ENCODE measurements around the gene KRTAP5-6.

Gene KRTAP5-6

DNA sequence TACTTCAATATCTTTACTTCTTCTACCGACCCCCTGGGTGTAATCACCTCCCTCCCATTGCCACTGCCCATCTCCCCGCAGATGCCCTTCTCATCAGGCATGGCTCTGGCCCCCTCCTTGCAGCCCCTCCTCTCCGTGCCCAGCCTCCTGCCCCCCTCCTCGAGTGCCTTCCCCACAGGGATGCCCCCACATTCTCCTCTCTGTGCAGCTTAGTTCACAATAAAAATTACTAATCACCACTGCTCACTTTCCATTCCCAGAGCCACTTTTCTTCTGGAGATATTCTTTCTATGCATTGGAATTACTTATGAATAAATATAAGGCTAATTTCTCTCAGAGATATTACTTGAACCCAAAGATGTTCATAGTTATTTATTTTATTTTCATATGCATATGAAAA, 31.3 kb downstream of the KRTAP5-6 start:
- Mint-ChIP-seq H3K4me3 (no peak overlapping the region), H3K27ac (no peak overlapping the region)

DNA sequence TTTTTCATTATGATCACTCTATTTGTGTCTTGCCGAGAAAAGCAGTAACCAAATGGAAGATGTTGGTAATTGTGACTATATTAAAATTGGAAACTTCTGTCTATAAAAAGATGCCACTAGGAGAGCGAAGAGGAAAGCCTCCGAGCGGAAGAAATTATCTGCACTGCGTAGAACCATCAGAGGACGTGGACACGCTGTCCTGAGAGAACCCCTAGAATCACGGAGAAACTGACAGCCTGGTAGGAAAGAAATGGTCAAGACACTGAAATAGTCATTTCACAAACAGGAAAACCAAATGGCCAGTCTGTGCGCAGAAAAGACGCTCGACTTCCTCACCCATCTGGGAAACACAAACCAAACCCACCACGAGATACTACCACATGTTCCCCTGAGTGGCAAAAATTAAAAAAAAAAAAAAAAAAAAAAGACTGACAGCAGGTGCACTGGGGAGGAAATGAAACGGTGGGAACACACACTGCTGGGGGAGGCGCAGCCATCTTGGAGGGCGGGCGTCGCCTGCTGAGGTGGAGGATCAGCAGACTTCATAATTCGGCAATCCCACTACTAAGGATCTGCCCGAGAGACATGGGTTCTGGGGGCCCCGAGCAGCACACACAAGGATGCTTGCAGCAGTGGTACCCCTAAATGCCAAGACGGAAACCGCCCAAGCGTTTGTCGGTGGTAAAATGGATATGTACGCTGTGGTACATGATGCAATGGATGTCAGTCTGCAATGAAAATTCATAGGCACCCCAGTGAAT, 32.1 kb downstream of the KRTAP5-6 start:
- peak overlapping the region; percentile 77 for H3K4me3 Mint-ChIP-seq
- H3K36me3 Mint-ChIP-seq, result no peaks in the 10 kb centered on the region
- H3K27ac Mint-ChIP-seq, result peak overlapping the region; percentile 41
- H3K27me3 Mint-ChIP-seq, result no peaks in the 10 kb centered on the region
- peaks cover 48% of the 10 kb centered on the region for H3K4me1 Mint-ChIP-seq (ENCODE audit: low read depth)
- H3K9me3 Mint-ChIP-seq (ENCODE audit: low read depth), result no peaks in the 10 kb centered on the region

More for the DNA sequence above, 31.3 kb downstream of the KRTAP5-6 start:
- no peaks in the 10 kb centered on the region for H3K9me3 Mint-ChIP-seq (ENCODE audit: low read depth)
- no peaks in the 10 kb centered on the region for H3K36me3 Mint-ChIP-seq
- peaks cover 40% of the 10 kb centered on the region for H3K4me1 Mint-ChIP-seq (ENCODE audit: low read depth)
- H3K27me3 Mint-ChIP-seq, result no peaks in the 10 kb centered on the region

DNA sequence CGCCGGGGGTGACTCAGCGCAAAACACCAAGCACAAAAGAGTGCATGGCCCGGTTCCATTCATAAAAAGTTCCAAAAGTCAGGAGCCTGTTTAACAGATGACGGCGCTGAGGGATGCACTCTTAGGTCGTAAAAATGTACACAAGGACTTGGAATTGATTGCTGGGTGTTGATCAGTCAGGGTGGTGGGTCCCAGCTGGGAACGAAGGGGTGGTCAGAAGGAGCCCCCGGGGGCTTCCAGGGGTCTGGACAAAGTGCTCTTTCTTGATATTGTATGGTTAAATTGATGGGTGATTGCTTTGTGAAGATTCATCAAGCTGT, 32.7 kb downstream of the KRTAP5-6 start:
- Mint-ChIP-seq H3K36me3 (no peaks in the 10 kb centered on the region), H3K27ac (no peak overlapping the region), H3K9me3 (ENCODE audit: low read depth) (no peaks in the 10 kb centered on the region), H3K4me3 (peak overlapping the region; percentile 27), H3K27me3 (no peaks in the 10 kb centered on the region), H3K4me1 (ENCODE audit: low read depth) (peaks cover 53% of the 10 kb centered on the region)

DNA sequence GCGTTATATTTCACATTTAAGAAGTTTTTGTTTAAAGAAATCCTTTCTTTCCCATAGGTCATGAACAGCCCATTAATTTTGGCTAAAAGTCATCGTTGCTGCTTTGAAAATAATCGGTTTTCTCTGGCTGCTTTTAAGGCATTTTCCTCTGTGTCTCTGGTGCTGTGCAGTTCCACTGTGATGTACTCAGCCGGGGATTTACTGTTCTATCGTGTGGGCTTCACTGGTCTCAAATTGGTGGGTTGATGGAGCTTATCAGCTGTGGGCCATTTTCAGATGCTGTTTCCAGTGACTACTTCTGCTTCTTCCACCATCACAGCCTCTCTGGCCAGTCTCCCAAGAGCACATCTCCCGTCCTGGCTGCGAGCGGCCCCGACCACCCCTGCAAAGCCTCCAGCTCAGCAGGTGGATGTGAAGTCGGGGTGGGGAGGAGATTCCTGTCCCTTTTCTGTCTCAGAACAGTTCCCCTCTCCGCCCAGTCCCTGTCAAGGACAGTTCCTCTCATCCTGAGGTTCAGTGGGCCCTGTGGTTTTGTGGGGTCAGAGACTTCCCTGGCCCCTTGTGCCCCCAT, 33.1 kb downstream of the KRTAP5-6 start:
- Mint-ChIP-seq H3K4me1 (ENCODE audit: low read depth) (peaks cover 53% of the 10 kb centered on the region), H3K27me3 (no peaks in the 10 kb centered on the region), H3K36me3 (no peaks in the 10 kb centered on the region), H3K27ac (no peak overlapping the region), H3K9me3 (ENCODE audit: low read depth) (no peaks in the 10 kb centered on the region), H3K4me3 (peak overlapping the region; percentile 13)

DNA sequence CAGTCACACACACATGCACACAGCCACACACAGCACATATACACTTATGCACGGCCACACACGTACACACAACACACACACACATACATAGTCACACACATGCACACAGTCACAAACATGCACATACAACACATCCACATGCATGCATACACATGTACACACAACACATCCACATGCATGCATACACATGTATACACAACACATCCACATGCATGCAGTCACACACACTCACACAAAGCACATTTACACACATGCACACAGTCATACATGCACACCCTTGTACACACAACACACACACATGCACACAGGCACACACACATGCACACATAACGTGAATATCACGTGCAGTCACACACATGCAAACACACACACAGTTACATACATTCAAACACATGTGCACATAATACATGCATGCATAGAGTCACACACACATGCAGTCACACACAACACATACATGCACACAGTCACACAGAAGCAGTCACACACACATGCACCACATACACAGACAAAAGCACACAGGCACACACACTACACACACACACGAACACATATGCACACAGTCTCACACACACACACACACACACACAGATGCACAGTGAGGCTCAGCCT, 34.6 kb downstream of the KRTAP5-6 start:
- peaks cover 3% of the 10 kb centered on the region for H3K36me3 Mint-ChIP-seq
- H3K9me3 Mint-ChIP-seq (ENCODE audit: low read depth), result peaks cover 9% of the 10 kb centered on the region
- H3K27ac Mint-ChIP-seq, result no peak overlapping the region
- no peak overlapping the region for H3K4me3 Mint-ChIP-seq
- peaks cover 53% of the 10 kb centered on the region for H3K4me1 Mint-ChIP-seq (ENCODE audit: low read depth)
- no peaks in the 10 kb centered on the region for H3K27me3 Mint-ChIP-seq

DNA sequence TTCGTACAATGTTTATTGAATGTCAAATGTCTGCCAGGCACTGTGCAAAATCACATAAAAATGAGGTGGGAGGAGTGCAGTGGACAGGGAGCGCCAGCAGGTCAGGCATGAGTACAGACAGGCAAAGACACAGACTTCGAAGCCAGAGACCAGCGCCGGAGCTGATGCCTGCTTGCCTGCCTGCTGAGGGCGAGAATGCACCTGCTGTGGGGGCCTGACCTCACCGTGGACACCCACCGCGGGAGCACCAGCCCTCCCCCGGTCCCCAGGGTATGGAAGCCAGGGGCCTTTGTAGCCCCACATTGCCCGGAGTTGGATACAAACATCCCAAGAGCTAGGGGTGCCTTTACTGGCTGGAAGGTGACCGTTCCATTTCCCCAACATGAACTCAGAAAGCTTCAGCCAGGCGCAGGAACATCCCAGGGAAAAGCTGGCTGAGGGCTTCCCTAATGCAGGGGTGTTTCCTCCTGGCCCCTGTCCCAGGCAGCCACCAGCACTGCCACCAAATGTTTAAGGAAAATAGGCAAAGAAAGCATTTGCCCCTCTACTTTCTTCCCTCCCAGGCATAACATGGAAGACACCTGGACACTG, 35.5 kb downstream of the KRTAP5-6 start:
- Mint-ChIP-seq H3K9me3 (ENCODE audit: low read depth) (peaks cover 13% of the 10 kb centered on the region), H3K4me3 (no peak overlapping the region), H3K36me3 (peaks cover 3% of the 10 kb centered on the region), H3K27ac (no peak overlapping the region), H3K27me3 (peaks cover 1% of the 10 kb centered on the region), H3K4me1 (ENCODE audit: low read depth) (peaks cover 48% of the 10 kb centered on the region)

DNA sequence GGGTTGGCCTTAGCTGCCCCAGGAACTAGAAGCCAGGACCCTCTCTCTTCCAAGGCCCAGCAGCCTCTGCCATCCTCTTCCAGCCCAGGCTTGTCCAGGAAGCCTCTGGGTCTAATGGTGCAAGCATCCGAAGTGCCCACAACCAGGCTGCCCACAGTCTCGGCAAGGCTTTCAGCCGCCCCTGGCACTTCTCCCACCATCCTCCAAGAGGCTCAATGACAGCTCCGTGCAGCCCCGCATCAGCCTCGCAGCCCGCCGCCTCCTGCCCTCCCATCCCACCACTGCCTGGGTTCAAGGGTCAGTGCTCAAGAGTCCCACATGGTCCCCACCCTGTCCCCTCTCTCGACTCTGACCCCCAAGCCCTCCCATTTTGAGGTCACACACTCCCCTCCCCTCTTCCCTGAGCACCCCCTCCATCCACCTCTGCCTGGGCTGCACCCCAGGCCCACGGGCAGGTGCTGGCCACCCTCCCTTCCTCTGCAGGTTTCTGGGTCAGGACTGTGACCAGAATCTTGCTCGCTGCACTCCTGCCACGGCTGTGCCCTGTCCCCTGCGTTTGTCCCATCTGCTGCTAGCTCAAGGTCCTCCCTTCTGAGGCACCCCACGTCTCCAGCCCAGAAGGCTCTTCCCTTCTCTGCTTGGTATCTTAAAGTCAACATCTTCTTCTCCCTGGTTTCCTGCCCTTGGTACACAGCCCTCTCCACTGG, 36.2 kb downstream of the KRTAP5-6 start:
- Mint-ChIP-seq H3K4me3 (no peak overlapping the region), H3K27ac (no peak overlapping the region), H3K9me3 (ENCODE audit: low read depth) (peaks cover 13% of the 10 kb centered on the region), H3K27me3 (peaks cover 1% of the 10 kb centered on the region), H3K36me3 (peaks cover 3% of the 10 kb centered on the region), H3K4me1 (ENCODE audit: low read depth) (peaks cover 44% of the 10 kb centered on the region)

DNA sequence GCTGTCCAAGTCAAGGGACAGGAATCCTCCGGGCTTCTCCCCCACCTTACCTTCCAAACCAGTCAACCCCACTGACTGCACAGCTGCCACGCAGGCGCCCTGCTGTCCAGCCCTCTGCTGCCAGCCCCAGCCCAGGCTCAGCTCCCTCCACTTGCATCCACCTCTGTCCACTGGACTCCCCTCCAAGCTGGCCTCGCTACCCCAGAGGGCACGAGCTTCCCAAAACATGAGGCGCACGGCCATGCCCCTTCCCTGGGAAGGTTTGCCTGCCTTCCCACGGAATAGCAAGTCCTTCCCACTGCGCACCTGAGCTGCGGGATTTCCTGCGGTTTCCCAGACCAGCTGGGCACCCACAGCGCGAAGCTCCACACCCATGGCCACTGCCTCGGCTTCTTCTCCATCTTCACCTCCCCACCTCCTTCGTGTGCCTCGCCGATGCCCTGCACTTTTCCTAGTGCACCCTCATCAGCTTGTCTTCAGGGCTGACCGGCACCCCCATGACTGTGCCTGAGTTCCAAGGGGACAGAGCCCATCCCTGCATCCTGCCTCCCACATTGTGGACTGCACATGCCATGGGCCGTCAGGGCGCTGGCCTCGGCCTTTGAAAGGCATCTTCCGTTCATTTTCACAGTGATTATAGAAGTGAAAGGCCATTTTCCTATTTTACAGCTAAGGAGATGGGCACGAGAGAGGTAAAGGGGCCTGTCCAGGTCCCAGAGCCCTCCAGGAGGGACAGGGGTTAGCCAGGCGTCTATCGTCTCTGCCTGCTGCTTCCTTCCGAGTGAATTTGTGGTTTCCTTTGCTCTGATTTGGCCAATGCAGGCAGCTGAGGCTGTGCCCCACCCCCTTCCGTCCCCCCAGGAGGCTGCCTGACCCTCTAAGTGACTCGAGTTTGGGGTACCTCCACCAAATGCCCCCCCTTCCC, 37.0 kb downstream of the KRTAP5-6 start:
- Mint-ChIP-seq H3K4me3 (peak overlapping the region; percentile 28), H3K4me1 (ENCODE audit: low read depth) (peaks cover 35% of the 10 kb centered on the region), H3K27me3 (peaks cover 1% of the 10 kb centered on the region), H3K27ac (peak overlapping the region; percentile 65), H3K36me3 (peaks cover 3% of the 10 kb centered on the region), H3K9me3 (ENCODE audit: low read depth) (peaks cover 13% of the 10 kb centered on the region)

DNA sequence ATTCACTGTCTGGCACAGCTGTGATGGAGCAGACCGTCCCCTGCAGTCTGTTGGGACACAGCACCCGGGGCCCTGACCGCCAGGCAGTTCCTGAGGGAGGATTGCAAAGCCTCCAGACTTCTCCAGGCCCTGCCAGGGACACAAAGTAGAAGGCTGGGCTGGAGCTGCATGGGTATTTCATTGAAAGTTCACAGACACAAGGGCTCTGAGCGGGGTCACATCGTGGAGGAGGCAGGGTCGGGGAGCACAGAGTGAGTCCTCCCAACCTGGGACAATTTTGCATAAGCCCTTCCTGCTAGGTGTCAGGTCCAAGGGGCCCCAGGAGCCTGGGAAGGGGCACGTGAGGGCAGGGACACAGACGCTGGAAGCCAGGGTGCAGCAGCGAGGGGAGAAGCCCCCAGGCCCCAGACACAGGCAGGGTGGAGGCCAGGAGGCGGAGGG, 37.7 kb downstream of the KRTAP5-6 start:
- H3K36me3 Mint-ChIP-seq, result peaks cover 3% of the 10 kb centered on the region
- H3K4me3 Mint-ChIP-seq, result no peak overlapping the region
- peaks cover 29% of the 10 kb centered on the region for H3K4me1 Mint-ChIP-seq (ENCODE audit: low read depth)
- peaks cover 13% of the 10 kb centered on the region for H3K9me3 Mint-ChIP-seq (ENCODE audit: low read depth)
- H3K27me3 Mint-ChIP-seq, result peaks cover 1% of the 10 kb centered on the region
- no peak overlapping the region for H3K27ac Mint-ChIP-seq

DNA sequence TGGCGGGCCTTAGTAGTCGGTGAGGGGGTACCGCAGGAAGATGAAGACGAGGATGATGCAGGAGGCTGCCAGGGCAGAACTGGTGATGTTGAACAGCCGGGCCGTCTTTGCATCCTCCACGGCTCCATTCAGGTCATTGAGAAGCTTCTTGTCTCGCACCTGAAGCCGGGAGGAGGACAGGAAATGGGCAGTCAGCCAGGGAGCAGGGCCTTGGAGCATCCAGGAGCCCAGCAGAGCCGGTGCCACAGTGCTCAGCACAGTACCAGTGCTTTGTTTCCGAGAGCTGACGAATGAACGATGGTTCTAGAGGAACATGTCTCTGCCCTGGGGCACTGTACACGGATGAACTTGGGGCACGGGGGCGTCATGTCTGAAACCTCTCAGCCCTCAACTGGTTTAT, 38.3 kb downstream of the KRTAP5-6 start:
- Mint-ChIP-seq H3K27me3 (peaks cover 1% of the 10 kb centered on the region), H3K27ac (no peak overlapping the region), H3K9me3 (ENCODE audit: low read depth) (peaks cover 13% of the 10 kb centered on the region), H3K36me3 (peaks cover 3% of the 10 kb centered on the region), H3K4me1 (ENCODE audit: low read depth) (peaks cover 23% of the 10 kb centered on the region), H3K4me3 (no peak overlapping the region)

DNA sequence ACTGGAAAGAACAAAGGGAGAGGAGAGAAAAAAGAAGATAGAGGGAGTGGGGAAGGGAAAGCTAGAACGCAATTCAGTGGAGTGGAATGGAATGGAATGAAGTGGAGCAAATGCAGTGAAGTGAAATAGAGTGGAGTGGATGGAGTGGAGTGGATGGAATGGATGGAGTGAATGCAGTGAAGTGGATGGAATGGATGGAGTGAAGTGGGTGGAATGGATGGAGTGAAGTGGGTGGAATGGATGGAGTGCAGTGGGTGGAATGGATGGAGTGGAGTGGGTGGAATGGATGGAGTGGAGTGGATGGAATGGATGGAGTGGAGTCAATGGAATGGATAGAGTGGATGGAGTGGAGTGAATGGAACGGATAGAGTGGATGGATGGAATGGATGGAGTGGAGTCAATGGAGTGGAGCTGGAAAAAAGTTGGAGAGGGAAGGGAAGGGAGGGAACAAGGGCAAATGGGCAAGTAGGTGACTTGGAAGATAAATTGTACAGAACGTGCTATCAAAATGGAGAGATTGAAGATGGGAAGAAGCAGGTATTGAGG, 39.5 kb downstream of the KRTAP5-6 start:
- H3K36me3 Mint-ChIP-seq, result peaks cover 3% of the 10 kb centered on the region
- H3K27ac Mint-ChIP-seq, result no peak overlapping the region
- H3K9me3 Mint-ChIP-seq (ENCODE audit: low read depth), result peaks cover 13% of the 10 kb centered on the region
- peaks cover 22% of the 10 kb centered on the region for H3K4me1 Mint-ChIP-seq (ENCODE audit: low read depth)
- H3K4me3 Mint-ChIP-seq, result no peak overlapping the region
- H3K27me3 Mint-ChIP-seq, result peaks cover 1% of the 10 kb centered on the region

DNA sequence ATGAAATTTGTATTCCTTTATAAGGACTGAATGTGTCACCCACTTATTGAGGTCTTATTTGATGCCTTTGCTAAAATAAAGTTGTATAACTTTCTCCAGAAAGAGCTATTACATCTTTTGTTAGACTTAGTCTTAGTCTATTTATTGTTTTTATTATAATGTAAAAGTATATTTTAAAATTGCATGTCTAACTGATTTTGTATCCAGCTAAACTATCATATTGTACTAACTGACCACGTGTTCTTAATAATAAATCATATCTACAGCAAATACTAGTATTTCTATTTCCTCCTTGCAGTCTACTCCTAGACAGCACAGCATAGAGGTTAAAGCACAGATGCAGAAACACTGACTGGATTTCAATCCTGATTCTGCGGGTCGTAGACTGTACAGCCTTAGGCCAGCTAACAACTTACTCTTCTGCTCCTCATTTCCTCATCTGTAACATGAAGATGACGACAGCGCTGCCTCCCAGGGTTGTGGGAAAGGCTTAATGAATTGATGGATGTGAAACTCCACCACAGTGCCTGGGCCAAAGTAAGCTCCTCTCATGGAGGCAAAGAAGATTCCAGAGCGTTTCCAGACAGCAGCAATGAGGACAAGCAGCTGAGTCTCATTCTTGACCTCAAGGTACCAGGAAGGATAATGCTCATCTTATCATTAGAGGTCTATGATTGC, 40.2 kb downstream of the KRTAP5-6 start:
- Mint-ChIP-seq H3K27me3 (peaks cover 1% of the 10 kb centered on the region), H3K4me3 (no peak overlapping the region), H3K36me3 (peaks cover 3% of the 10 kb centered on the region), H3K9me3 (ENCODE audit: low read depth) (peaks cover 13% of the 10 kb centered on the region), H3K4me1 (ENCODE audit: low read depth) (peaks cover 17% of the 10 kb centered on the region), H3K27ac (no peak overlapping the region)

DNA sequence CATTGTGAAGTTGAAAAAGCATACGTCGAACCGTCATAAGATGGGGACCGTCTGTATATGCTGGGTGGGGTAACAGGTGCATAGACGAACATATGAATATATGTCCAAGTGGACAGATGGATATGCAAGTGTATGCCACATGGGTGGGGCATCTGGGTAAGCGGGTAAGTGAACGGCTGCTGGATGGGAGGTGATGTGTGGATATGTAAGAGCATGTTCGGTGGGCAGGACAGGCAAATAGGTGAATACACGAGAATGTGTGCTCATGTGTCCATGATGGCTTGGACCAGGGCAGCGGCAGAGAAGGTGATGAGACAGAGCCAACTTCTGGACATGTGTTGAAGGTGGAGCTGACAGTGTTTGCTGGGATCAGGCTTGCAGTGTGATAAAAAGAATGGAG, 41.4 kb downstream of the KRTAP5-6 start:
- no peak overlapping the region for H3K4me3 Mint-ChIP-seq

More for the DNA sequence above, 41.4 kb downstream of the KRTAP5-6 start:
- Mint-ChIP-seq H3K27ac (no peak overlapping the region), H3K4me1 (ENCODE audit: low read depth) (peaks cover 13% of the 10 kb centered on the region), H3K27me3 (peaks cover 1% of the 10 kb centered on the region), H3K36me3 (peaks cover 3% of the 10 kb centered on the region), H3K9me3 (ENCODE audit: low read depth) (peaks cover 13% of the 10 kb centered on the region)

All from activated naive CD8-positive, alpha-beta T cell (primary cell).